ENCODE results near the gene MAP7D2.

DNA sequence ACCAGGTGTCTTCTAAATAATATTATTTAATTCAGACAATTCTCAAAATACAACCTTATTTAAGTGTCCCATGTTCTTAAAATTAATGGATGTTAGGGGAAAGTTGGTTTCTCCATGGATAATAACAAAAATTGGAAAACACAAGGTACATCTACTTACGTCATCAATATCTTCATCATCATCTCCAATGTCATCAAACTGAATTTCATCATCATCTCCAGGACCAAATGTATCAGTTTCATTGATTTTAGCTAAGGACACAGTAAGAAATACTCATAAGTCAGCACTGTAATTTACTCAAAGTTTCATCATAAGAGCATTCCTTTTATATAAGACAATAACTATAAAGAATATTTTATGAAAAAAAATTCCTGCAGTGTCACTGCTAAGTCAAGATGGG is 13.7 kb upstream of the MAP7D2 start:
- TF ChIP-seq CTCF (IDR thresholded peaks at IDR 0.05; ENCODE audit: poor library complexity) (no peak), EZH2 (IDR thresholded peaks at IDR 0.05; ENCODE audit: borderline replicate concordance) (no peak)

Measured in hepatocyte (in vitro differentiated cells).